Effector CD4-positive, alpha-beta T cell (primary cell): Measurements from ENCODE around the gene GPC5.
"Not testable (repeated sequence)": the region's sequence is repeated elsewhere in the genome, so short reads cannot be mapped to it uniquely, and the experiment has no call there.

Experiments used
- DNase-seq: peaks from one replicate; pipeline ENCODE4 v3.0.0-alpha.2; 2020

The GPC5 gene

GRCh38 chr13:92418818-92419412 lies 1020.5 kb downstream of the GPC5 start:
- DNase-seq = no peak

DNA sequence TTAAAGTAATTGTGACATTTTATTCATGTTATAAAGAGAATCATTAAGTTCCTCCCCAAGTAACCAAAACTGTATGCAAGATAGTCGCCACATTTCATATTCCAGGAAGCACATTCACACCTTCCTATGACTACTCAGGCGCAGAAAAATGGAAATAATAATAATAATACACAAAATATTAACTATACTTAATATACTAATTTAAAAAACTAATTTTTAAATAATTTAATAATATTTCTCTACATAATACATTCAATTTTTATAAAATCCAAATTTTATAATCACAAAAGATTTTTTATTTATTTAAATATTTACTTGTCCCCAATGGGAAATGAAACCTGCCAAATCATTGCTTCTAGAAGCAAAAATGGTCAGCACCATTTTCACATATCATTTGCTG lies 1030.8 kb downstream of the GPC5 start:
- DNase-seq = no peak

DNA sequence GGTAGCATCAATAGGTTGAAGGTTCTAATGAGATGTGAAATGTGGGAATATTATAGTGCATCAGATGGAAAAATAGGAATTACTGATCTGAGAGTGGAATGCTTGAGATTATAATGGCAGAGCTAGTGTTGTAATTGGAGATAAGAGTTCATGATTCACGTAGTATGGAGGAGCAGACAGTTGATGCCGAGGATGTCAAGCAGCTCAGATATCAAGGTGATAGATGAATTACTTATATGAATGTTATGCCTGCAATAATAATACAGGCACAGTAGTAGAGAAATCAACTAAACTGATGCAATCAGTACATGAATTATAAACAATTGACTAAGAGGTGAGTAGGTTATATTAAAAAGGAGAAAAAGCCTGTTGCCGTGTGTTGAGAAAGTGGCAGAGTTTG lies 1035.0 kb downstream of the GPC5 start:
- DNase-seq = no peak

DNA sequence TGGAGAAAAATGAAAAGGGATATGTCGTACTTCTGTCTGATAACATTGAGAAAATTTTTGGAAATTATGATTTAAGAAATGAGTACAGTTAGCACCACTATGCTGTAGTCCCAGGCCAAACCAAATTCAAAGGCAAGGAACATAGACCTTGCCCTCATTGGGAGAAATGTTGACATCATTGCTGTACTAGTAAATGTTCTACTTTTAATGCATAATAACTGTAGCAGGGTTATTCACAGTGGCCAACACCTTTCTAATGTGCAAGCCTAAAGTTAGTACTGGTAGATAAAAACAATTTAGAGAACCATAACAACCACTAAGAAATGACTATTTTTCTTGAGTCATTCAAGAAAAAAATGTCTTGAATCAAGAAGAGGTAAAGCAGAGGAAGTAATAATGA lies 1035.5 kb downstream of the GPC5 start:
- DNase-seq = no peak

GRCh38 chr13:92436924-92437323 lies 1038.5 kb downstream of the GPC5 start:
- DNase-seq = no peak

DNA sequence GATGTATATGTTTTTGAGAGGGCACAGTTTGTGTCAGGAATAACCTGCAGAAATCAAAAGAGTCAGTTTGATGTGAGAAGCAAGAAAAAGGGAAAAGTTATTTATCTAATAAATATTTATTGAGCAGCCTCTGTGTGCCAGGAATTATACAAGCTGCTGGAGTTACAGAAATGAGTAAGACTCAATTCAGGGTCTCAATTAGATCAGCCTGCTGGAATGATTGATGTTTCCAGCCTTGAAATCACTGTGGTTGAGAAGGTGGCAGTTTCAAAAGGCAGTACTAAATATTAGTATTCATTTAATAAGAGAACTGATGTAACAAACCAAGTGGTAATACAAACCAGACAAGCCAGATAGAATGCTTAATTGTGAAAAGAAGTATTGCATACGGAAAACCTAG lies 1045.8 kb downstream of the GPC5 start:
- no peak for DNase-seq

- DNase-seq = no peak
Measured at GRCh38 chr13:92451060-92451459, 1052.6 kb downstream of the GPC5 start.

- no peak for DNase-seq
Measured at GRCh38 chr13:92452840-92453239, 1054.4 kb downstream of the GPC5 start.

DNA sequence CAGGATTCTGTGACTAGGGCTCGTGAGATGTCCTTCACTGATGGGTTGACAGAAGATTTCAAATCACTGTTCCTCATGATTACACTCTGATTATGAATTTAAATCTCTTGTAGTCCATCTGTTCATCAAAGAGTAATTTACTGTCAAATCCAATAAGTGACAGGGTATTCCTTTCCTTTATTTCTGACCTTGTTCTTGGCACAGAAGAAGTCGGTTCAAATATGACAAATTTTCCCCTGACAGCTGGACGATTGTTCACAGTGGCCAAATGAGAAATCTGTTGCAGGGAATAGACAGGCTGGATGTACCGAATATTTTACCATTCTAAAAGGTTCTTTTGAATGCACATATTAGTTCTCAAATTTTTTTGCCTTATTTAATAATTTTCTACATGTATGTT lies 1060.9 kb downstream of the GPC5 start:
- DNase-seq = no peak

DNA sequence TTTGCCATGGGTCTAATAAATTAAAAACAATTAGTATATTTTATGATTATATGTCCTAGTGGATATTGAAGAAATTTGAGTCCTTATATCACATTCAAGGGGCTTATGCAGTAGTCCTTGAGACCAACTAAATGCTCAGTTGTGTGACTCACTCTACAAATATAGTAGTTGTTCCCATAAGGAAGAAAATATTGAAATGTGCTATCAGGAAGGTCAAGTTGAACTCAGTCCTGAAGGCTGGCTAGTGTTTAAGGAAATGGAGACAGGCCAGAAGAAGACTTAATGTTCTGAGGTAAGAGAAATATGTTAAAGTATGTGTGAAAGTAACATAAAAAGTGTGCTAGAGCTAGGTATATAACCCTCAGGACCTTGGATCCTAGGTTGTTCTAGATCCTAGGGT lies 1062.1 kb downstream of the GPC5 start:
- no peak for DNase-seq

- DNase-seq = no peak
Measured at GRCh38 chr13:92461402-92461801, 1063.0 kb downstream of the GPC5 start.

DNA sequence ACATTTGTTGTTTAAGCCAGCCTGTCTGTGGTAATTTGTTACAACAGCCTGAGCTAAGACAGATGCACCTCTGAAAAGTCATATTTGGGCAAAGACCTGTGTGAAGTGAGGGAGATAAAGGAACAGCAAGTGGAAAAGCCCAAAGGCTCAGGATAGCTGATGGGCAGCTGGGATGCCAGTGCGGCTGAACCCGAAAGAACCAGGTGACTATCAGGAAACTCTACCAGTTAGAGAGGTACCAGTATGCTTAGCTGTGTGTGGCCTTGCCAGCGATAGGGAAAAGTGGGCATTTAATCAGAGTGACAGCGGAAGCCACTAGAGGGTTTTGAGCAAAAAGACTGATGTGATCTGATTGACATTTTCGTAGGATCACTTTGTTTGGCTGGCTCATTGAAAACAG lies 1063.4 kb downstream of the GPC5 start:
- DNase-seq = no peak

DNA sequence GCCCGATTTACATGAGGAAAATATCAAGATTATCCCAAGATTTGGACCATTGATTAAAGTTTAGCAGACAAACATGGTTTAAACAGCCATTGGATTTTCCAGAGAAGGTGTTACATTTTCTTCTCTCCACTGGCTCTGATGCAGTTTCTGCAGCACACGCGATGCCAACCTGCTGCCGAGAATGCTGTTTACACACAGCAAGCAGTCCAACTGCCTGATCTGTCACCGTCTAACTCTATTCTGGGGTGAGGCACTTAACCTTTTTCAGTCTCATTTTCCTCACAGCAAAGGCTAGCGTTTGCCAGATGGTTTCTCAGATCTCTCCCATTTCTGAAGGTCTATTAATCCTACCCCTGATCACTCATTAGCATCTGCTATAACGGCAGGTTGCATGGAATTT lies 1064.7 kb downstream of the GPC5 start:
- no peak for DNase-seq

DNA sequence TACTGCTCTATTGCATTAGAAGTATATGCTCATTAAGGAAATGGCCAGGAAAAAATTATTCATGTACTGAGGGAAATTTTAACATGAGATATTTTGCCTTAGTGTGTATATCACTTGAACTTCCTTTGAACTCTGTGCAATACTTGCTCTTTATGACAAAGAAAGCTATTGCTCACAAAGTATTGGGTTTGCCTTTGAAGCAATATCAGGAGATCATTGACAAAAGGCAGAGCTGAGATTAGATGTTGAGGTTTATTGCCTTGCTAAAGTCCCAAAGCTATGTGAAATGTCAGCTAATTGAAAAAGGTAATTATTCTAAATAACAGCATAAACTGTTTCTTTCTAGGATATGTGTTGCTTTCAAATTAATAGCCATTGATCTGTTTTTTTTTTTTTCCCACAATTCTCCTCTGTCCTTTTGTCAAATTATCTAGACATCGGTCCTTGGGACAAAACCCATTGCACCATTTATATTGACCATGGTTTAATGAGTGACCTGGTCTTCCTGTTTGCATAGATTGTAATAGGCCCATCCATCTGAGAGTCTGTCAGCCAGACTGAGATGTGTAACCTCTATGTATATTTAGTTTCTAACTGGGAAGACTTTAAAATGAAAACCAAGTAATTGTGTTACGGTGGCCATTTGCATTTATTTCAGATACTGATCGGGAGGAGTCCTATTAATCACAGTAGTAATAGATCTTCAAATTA lies 1075.5 kb downstream of the GPC5 start:
- DNase-seq = no peak

DNA sequence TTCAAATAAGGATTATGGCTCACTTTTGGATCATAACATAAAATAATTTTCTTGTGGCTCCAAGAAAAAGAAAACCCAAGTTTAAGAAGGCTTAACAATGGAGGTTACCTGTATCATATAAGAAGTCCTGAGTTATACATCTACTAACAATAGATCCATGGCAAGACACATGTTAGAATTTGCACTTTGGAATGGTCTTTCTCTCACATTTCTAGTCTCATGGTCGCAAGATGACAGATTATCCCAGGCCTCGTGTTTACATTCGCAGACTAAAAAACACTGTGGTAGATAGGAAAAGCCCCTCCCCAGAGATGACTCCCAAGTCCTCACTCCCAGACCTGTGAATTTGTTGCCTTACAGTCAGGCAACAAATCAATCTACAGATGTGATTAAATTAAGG lies 1082.0 kb downstream of the GPC5 start:
- no peak for DNase-seq

DNA sequence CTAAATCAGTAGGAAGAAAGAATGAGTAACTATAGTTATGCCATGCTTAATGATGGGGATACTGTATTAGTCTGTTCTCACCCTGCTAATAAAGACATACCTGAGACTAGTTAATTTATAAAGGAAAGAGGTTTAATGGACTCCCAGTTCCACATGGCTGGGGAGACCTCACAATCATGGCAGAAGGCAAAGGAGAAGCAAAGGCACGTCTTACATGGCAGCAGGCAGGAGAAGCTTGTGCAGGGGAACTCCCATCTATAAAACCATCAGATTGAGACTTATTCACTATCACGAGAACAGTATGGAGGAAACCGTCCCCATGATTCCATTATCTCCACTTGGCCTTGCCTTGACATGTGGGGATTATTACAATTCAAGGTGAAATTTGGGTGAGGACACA lies 1084.4 kb downstream of the GPC5 start:
- not testable (repeated sequence) for DNase-seq

- no peak for DNase-seq
Measured at GRCh38 chr13:92483894-92484293, 1085.5 kb downstream of the GPC5 start.

GRCh38 chr13:92487238-92487637 lies 1088.8 kb downstream of the GPC5 start:
- DNase-seq = no peak

GRCh38 chr13:92488249-92488852 lies 1089.9 kb downstream of the GPC5 start:
- no peak for DNase-seq

- DNase-seq = no peak
Measured at GRCh38 chr13:92491839-92492238, 1093.4 kb downstream of the GPC5 start.

DNA sequence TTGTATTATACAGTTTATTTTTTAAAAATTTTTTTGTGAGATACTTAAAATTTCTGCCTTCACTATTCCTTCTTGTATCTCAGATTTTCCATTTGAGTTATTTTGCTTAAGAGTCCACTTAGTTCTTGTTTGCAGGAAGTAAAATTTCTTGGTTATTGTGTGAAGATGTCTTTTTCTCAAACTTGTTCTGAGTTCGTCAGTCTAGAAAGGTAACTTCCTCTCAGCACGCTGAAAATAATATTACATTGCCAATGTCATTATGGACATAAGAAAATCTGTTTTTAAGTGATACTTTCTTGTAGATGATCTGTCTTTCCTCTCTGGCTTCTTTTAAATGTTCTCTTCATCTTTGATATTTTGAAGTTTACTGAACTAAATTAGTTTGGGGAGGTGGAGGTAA lies 1096.5 kb downstream of the GPC5 start:
- DNase-seq = no peak

GRCh38 chr13:92500192-92500591 lies 1101.8 kb downstream of the GPC5 start:
- no peak for DNase-seq

GRCh38 chr13:92510416-92510815 lies 1112.0 kb downstream of the GPC5 start:
- DNase-seq = no peak

- no peak for DNase-seq
Measured at GRCh38 chr13:92512852-92513251, 1114.4 kb downstream of the GPC5 start.

GRCh38 chr13:92513672-92514071 lies 1115.3 kb downstream of the GPC5 start:
- no peak for DNase-seq
